Fibroblast of peridontal ligament (primary cell): ENCODE data around the gene CA12.

ENCODE experiments used
- DNase-seq: peaks from one replicate; pipeline ENCODE4 v3.0.0-alpha.2; 2010; ENCODE audit errors: extremely low read depth

CA12 gene

GRCh38 chr15:63379492-63380150 is 2.0 kb downstream of the CA12 start:
- no peak for DNase-seq

GRCh38 chr15:63378946-63379345 is 2.7 kb downstream of the CA12 start:
- DNase-seq = no peak

- peak; percentile 78 for DNase-seq
These were observed 6.7 kb downstream of the CA12 start for GRCh38 chr15:63374686-63375520.

- no peak for DNase-seq
These were observed 7.6 kb downstream of the CA12 start for GRCh38 chr15:63373866-63374548.

- no peak for DNase-seq
These were observed 8.3 kb downstream of the CA12 start for GRCh38 chr15:63373330-63373729.

- DNase-seq = peak; percentile 85
These were observed 8.9 kb downstream of the CA12 start for GRCh38 chr15:63372753-63373152.

- peak; percentile 97 for DNase-seq
These were observed 9.5 kb downstream of the CA12 start for GRCh38 chr15:63372018-63372705.

GRCh38 chr15:63371297-63371918 is 10.2 kb downstream of the CA12 start:
- peak; percentile 91 for DNase-seq

- no peak for DNase-seq
These were observed 10.9 kb downstream of the CA12 start for GRCh38 chr15:63370764-63371163.

- DNase-seq = peak; percentile 70
These were observed 11.9 kb downstream of the CA12 start for GRCh38 chr15:63369781-63370180.

GRCh38 chr15:63369296-63369695 is 12.3 kb downstream of the CA12 start:
- no peak for DNase-seq

- no peak for DNase-seq
These were observed 13.1 kb downstream of the CA12 start for GRCh38 chr15:63368503-63368902.

- no peak for DNase-seq
These were observed 13.7 kb downstream of the CA12 start for GRCh38 chr15:63367900-63368299.

GRCh38 chr15:63367390-63367789 is 14.3 kb downstream of the CA12 start:
- no peak for DNase-seq

GRCh38 chr15:63366451-63366850 is 15.2 kb downstream of the CA12 start:
- DNase-seq = peak; percentile 66

- DNase-seq = no peak
These were observed 16.4 kb downstream of the CA12 start for GRCh38 chr15:63365273-63365680.

- no peak for DNase-seq
These were observed 17.0 kb downstream of the CA12 start for GRCh38 chr15:63364399-63365272.

GRCh38 chr15:63363292-63363691 is 18.4 kb downstream of the CA12 start:
- DNase-seq = no peak

GRCh38 chr15:63362885-63363284 is 18.8 kb downstream of the CA12 start:
- DNase-seq = no peak

GRCh38 chr15:63362196-63362595 is 19.4 kb downstream of the CA12 start:
- DNase-seq = no peak

GRCh38 chr15:63360170-63360569 is 21.5 kb downstream of the CA12 start:
- no peak for DNase-seq
